Measurements from ENCODE around the gene C1QL2.

The C1QL2 gene

DNA sequence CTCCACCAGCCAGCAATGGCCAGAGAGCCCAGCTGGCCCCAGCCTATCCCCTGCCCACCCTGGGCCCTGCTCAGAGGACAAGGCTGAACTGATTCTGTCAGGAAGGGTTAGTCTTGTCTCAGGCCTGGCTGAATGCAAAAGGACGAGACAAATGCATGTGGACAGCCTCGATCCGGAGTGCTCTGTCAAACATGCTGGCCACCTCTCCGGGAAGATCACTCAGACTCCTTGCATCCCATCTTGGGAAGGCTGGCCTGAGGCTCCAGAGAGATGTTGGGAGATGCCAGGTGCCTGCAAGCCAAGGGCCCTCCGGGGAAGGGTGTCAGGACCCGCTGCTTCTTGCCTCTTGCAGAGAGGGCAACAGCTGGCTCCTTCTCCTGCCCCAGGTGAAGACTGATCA, 20.2 kb upstream of the C1QL2 start:
- DNase-seq: no peak

DNA sequence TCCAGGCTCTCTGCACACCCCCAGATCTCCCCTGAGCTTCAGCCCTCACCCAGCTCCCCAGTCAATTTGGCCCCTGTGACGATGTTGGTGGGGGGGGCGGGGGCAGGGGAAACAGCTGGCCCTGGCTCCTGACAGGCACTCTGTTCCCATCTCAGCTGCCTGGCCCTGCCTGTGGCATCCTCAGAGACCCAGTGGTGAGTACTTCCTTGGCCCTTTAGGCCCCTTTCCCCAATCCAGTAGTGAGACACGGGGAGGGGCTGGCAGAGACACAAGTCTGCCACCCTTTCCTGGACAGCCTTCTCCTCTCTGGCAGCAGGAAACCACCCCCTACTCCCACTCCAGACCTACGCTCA, 19.3 kb upstream of the C1QL2 start:
- DNase-seq: no peak

DNA sequence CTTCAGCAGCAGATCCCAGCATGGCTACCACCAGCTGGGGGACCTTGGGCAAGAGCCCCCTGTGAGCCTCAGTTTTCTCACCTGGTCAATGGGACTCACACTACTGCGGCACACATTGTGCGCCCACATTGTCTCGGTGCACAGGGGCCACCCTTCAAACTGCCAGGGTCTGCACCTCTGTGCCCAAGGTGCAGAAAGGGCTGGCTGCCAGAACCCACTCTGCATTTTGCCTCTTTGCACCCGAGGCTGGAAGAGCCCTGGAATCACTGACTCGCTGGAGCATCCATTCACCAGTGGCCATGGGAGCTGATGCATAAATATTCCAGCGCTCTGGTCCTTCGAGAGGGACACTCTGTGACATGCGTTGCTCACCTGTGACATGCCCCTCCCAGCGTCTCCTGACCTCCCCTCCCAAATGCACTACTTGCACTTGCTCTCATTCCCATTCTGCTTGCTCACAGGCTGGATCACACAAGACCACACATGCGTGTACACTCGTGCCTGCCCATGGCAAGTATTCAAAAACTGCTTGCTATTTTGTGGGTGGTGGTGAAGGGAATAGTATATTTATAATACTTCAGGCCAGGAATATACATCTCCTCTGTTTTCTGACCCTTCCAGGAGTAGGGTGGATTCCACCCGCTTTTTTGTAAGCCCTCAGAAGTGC, 18.8 kb upstream of the C1QL2 start:
- DNase-seq: no peak

DNA sequence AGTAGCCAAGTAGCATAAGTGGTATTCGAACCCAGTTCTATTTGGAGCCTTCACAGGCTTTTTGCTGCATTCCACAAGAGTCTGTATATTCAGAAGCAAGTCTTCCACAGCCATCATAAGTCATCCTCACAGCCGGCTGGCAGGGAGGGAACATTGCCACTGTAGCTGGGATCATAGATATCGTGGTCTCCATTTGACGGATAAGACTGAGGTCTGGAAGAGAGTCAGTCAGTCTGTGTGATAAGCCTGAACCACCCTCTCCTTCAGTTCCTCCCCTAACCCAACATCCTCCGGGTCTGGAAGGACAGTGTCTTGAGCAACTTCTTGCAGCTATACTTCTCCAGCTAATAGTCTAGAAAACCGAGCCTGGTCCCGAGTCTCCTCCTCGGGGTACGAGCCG, 17.0 kb upstream of the C1QL2 start:
- DNase-seq: no peak

DNA sequence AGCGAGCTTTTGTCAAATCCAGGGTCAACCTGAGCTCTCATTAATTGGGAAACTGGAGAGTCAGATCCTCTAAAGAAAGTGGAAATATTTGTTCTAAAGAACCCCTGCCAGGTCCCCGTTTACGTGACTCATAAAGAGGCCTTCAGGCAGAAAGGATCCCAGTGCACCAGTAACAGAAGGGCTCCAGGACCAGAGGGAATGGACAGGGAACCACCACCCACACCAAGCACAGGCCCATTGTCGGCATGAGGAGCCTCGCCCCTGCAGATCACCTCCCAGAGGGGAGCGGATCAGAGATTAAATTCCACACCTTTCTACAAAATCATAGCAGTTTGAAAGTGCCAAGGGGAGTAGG, 16.4 kb upstream of the C1QL2 start:
- DNase-seq: no peak

DNA sequence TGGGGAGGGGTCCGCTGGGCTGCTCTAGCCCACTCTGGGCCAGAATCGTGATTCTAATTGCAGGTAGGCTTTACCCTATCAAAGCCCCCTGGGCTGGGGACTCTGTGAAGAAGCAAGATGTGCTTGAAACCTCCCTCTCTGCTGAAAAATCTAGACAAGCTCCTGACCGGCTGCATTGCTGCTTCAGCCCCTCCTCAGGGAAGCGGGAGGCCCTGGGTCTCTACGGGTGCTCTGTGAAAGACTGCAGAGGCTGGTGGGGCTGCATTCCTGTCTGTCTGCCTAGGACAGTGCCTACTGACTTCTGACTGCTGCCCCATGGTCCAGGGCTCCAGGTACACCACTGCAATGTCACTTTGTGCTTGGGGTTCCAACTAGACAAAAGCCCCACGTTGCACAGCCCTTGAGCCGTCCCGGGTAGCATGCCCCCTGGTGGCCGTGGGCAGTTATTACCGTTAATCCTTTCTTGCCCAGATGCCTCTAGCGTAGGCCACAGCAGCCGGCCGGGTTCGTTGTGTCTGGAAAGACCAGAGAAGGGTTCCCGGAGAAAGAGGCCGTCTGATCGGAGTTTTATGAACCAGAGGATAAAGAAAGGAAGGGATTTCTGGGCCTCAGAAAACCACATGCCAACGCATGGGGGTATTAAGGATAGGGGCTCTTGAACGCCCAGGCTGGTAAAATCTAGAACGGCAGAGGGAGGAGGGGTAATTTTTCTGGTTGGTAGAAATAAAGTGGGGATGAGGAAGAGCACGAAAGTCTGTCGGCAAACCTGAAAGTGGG, 15.9 kb upstream of the C1QL2 start:
- DNase-seq: peak; percentile 53

DNA sequence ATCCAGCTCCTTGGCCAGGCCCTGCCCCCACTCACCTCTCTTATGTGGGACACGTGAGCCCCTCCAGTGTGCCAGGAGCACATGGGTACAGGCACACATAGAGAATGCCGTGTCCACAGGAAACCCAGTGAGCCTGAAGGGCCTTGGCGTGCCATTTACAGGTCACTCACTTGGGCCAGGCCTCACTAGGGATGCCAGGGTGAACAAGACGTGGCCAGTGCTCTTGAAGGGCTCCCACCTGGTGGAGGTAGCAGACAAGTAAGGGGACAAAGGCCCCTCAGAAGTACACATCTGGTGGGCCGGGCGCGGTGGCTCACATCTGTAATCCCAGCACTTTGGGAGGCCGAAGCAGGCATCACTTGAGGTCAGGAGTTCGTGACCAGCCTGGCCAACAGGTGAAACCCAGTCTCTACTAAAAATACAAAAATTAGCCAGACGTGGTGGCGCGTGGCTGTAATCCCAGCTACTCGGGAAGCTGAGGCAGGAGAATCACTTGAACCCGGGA, 15.1 kb upstream of the C1QL2 start:
- DNase-seq: no peak

DNA sequence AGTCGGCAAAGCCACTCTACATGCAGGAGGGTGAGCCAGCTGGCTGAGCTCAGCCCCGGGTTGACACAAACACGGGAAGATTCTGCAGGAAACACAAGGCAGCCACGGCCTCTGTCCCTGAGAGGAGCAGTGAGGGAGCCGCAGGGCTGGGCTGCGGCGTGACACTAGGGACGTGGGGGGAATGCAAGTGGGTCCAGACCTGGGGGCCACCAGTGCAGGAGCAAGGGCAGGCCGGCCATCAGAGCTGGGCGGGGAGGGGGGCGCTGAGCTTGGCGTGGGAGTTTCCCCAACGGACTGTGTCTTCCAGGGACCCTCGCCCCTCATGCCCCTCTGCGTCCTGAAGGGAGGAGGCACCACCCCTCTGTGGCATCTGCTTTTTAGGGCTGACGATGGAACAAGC, 12.0 kb upstream of the C1QL2 start:
- no peak for DNase-seq

DNA sequence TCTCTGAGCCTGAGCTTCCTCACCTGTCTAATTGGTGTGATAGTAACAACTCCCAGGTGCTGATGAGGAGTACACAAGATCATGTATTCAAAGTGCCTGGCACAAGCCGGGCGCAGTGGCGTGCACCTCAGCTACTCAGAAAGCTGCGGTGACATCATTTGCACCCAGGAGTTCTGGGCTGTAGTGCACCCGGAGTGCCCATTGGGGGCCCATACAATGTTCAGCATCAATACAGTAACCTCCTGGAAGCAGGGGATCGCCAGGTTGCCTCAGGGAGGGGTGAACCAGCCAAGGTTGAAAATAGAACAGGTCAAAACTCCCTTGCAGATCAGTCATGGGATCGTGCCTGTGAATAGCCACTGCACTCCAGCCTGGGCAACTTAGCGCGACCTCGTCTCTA, 11.2 kb upstream of the C1QL2 start:
- no peak for DNase-seq

DNA sequence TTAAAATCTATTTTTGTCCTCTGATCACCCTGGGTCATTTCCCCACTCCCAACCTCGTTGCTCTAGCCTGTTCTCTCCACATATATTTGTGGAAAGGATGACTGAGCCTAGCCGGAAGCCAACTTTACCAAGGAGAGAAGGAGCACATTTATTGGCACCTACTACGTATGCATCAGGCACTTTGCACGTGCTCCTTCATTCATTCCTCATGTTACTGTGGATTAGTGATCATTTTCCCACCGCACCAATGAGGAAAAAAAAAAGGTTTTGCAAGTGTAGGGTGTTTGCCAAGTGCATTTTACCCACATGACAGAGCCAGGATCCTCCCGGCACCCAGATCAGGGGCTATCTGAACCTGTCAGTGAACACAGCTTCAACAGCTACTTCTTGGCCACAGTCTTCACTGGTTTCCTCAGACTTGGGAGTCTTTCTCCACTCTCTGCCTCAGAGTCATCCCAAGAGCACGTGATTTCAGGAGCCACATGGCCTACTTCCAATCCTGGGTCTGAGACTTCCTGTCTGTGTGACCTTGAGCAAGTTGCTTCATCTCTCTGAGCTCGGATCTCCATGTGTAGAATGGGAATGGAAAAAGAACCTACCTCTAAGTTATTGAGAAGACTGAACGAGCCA, 1.9 kb upstream of the C1QL2 start:
- no peak for DNase-seq

DNA sequence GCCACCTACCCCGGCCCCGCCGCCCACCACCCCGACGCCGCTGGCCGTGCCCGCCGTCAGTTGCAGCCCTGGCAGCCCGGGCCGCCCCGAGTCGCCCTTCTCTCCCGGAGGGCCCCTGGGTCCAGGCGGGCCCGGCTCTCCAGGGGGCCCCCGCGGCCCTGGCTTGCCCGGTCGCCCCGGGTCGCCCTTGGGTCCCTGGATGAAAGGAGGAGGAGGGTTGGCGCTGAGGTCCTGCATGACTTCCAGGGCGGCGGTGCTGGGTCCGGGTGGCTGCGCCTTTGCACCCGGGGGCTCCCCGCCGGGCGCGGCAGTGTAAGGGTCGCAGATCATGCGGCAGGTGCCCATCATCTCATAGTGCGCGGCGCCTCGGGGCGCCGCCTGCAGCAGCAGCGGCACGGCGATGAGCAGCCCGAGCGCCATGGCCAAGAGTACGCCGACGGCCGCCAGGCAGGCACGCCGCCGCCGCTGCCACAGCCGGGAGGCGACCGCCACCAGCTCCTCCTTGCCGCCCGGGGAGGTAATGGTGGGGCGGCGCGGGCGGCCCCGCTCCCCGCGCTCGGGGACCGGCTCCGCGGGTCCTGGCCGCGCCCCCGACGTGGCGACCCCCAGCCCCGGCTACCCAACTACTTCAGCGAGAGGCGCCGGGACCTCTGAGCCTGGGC, 570 bp downstream of the C1QL2 start:
- DNase-seq: peak; percentile 14

DNA sequence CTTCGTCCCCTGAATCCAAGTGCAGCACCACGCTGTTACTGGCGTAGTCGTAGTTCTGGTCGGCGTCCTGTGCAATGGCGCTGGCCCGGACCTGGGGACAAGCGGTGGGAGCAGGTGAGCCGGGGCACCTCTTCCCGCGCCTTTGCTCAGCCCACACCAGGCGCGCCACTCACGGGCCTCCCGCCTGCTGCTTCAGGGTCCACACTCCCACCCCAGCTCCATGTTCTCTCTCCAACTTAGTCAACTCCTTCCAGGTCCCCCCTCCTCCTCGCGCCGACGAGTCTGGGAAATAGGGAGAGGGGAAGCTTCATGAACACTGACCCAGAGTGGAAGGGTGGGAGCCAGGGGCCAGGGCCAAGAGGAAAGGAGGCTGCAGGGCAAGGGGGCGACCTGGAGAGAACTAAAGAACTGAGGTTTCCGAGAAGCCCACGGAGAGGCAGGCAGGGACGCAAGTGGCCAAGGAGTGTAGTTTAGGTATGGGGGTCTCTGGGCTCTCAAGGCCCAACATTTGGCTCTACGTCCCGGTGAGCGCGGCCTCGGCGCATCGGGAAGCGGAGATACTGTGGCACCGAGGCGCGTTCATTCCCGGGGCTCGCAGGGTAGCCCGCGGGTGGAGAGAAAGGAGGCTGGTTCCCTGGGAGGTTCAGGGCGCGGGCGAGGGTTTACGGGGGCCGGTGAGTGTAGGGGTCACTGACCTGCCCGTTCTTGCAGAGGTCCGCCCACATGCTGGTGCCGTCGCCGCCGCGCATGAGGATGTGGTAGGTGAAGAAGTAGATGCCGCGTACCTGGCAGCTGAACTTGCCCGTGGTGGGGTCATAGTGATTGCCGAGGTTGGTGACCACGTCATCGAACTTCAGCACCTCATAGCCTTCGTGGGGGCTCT, 1.4 kb downstream of the C1QL2 start:
- no peak for DNase-seq

DNA sequence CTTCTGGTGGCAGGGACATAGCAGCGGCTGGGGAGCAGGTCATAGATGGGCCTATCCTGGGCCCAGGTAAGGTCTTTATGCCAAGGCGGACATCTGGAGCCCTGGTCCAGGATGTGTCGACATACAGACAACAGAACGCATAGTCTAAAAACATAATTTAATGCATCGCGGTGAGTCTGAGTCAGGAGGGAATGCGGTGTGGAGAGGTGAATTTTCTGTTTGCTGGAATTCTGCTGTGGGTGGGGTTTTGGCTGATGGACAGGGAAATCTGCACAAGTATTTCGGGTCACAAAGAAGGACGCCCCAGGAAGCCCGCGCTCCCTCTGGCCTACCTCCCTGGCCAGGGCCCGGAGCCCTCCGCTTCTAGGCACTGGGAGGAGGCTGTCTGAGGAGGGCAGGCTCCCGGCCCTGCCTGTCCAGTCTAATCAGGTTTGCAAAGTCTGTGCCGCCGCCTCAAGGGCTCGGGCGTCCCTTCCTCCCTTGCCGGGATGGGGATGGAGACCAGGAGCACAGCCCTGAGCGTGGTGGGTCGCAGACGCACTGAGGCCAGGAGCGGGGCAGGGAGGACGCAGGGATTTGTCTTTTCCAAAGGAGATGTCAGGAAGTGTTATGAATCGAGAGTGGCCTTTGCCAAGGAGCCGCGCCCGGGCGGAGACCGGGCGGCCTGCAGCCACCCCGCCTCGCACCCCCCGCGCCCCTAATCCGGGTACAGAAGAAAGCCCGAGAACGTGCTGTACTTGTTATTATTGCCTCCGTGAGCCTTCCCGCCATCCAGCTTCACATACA, 2.3 kb downstream of the C1QL2 start:
- DNase-seq: no peak

DNA sequence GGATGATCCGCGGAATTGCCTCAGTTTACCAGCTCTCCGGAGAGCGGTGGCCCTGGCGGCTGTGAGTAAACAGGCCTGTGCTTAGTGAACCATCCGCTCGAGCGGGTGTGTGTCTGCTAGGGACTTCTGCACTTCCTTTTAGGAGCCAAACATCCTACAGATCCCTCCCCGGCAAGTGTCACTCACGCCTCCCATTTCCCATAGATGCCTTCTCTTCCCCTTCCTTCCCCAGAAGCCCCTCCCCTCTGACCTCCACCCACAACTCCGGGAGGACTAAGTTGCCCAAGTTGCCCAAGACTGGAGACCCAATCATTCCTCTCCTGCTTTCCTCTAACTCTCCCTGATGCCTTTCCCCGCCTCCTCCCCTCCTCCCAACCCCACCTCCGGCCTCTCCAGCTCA, 2.9 kb downstream of the C1QL2 start:
- no peak for DNase-seq

DNA sequence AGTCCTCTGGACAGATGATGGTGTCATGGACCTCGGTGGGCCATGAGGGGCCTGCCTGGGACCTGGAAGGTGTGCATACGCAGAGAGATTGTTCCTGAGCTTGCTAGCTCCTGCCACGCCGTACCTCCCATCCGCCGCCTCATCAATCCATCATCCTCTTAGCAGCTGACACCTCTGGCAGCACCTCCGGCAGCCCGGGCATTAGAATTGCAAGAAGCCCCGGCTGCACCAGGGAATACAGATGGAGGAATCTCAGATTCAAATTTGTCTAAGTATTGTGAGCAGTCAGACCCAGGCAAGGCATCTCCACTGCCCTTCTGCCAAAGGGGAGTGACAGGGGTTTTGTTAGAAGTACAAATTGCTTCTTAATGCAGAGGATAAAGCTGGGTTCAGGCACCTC, 4.5 kb downstream of the C1QL2 start:
- no peak for DNase-seq

DNA sequence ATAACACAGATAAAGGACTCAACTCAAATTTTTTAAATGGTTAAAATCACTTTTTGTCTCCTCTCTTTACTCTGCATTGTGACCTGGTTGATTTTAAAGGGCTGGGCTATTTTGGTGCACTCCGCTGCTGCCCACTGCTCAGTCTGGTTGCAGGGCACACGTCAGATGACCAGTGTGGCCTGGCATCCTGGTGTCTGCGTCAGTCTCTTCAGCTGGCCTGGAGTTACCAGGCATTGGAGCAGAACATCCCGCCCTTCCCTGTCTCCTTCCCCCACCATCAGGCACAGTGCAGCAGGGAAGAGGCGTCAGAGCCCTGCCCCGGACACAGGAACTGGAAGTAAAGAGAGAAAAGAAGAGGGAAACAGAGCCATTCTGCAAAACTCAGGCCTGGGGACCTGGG, 8.9 kb downstream of the C1QL2 start:
- no peak for DNase-seq

DNA sequence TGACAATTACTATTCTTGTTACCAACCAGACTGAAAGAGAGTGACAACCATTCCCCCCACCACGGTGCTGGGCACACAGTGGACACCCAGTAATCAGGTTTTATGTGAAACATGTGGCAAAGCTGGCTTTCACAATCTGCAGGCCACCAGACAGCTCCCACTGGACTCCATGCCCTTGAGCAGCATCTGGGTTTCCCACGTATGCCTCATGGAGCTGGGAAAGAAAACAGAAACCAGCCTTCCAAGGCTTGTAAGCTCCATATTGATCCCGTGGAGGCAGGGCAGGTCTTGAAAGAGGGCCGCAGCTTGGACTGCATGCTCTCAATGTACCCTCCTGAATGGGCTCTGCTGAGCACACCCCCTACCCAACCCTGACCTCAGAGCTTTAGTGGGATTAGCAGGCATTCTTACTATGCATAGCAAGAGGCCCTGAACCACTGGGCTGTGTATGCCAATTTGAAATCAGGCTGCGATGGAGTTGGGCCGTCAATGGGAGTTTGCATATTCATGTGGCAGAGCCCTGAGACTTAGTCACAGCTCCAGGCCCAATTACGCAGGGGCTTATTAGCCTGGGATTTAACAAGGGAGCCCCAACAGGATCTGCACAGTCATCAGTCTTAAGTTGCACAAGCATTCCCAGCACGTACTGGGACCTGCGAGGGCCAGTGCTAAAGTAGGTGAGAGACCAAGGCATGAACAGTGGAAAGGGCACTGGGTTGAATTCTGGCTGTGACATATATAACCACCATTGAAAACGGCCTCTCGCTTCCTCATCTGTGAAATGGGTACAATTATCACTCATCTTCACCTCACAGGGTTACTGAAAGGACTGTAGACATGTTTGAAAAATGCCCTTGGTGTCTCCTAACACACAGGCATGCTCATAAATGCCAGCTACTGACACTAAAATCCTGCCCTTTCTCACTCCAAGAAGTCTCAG, 10.5 kb downstream of the C1QL2 start:
- DNase-seq: no peak

DNA sequence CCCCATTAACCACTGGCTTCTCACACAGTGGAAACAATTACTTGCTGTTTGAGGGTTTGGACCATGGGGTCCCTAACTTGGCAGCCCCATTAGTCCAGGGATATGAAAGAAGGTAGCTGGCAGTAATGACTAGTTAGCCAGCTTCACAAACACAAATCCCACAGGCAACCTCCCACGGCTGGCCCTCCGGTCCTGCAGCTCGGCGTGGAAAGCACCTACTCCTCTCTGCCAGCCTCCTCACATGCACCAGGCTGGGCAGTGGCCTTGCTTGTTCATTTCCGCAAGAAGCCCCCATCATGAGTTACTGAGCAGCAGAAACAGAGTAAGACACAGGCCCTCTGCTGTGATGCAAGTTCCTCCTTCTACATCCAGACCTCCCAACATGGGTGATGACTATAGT, 13.7 kb downstream of the C1QL2 start:
- no peak for DNase-seq

DNA sequence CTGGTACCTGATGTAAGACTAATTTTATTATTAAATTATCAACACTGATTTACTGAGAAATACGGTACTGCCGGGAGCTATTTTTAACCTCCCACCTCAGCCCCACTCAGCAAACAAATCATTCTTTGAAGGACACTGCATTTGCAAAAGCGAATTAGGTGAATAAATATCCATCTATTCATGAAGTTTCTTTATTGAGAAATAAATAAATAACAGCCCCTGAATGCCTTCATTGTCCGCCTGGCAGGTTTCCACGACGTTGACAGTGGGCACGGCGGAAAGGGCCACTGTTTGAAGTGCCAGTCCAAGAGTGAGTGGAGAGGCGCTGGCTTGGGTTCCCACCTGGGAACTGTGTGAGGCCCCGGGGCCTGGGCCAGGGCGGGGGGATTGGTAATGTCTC, 15.7 kb downstream of the C1QL2 start:
- peak; percentile 80 for DNase-seq

DNA sequence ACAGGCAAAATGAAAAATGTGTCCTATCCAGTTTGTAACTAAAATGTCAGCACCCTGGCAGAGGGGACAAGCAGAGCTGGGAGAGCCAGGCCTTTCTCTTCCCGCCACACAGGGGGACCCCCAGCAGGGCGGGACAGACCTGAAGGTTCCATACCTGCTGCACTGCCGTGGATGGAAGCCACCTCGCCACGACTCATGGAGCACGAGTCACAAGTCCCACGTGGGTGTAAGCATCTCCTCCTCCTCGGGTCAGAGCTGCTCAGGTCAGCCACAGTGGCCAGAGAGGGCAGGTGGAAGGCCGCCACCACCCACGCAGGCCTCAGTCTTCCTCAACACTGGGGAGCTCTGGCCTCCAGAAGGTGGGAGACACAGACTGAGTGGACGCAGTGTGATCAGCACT, 21.0 kb downstream of the C1QL2 start:
- DNase-seq: no peak

DNA sequence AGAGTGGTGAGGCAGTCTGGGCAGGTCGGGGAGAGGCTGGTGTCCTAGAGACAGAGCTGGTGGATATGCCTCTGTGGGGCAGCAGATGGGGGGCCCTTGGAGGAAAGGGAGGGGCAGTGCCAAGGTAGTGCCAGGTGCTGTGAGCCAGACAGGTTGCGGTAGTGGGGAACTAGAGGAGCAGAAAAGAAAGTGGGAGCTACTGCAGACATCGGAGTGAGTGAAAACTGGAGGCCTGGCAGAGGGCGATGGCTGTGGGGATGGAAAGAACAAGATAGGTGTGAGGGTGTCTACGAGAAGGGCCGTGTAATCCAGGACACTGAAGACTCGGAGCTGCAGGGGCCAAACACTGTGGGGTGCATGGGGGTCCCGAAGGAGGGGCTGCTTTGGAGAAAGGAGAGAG, 21.7 kb downstream of the C1QL2 start:
- DNase-seq: no peak
